Measurements from ENCODE around the gene PARP12.

Gene PARP12

DNA sequence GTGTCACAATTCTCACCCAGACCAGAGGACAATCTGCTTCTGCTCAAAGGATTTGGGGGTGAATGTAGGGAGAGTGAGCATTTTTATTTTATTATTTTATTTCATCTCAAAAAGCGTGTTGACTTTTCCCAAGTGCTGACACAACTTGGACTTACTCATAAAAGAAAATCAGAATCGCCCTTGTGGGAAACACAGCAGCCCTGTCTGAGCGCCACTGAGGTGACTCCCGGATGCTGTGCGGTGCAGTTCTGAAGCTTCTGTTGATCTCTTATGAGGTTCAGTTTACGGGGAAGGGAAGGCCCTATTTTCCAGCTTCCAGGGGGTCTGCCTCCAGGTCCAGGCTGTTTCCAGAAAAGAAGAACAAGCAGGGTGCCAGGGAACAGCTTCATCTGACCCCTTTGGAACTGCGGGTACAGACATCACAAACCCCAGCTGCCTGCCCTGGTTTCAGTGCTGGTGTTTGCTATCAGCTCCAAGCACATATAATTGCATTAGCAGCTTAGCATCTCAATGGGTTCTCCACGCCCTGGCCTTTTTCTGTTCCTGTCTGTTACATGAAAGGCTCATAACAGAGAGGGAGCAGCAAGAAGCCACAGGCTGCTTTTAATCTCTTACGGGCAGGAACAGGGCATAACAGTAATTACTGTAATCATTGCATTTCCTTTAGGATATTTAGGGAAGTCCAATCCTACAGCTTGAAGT lies 52.4 kb downstream of the PARP12 start:
- WGBS (ENCODE audit: extremely low coverage, insufficient coverage, insufficient read length), result no CpG with 5 or more reads among the region's 9 CpGs

DNA sequence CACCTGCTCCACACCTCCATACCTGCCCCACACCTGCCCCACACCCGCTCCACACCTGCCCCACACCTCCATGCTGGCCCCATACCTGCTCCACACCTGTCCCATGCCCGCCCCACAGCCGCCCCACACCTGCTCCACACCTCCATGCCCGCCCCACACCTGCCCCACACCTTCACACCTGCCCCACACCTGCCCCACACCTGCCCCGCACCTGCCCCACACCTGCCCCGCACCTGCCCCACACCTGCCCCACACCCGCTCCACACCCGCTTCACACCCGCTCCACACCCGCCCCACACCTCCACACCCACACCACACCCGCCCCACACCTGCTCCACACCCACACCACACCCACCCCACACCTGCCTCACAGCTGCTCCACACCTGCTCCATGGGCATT lies 53.0 kb downstream of the PARP12 start:
- no peak overlapping the region for H4K12ac ChIP-seq (ENCODE audit: low read depth, low read length)
- H3K79me2 ChIP-seq (ENCODE audit: control insufficient read depth, insufficient read depth, low read length, poor library complexity), result no peaks in the 10 kb centered on the region
- H4K91ac ChIP-seq (ENCODE audit: low read depth, low read length), result no peak overlapping the region
- no peak overlapping the region for H3K4me2 ChIP-seq (ENCODE audit: low read length)
- H2BK120ac ChIP-seq (ENCODE audit: insufficient read depth, low read length, poor library complexity), result no peak overlapping the region
- no CpG with 5 or more reads among the region's 11 CpGs for WGBS (ENCODE audit: extremely low coverage, insufficient coverage, insufficient read length)
- no peak overlapping the region for H3K4ac ChIP-seq (ENCODE audit: low read depth, low read length)
- no peaks in the 10 kb centered on the region for H3K27me3 ChIP-seq (ENCODE audit: insufficient read depth, low read length)
- no peak overlapping the region for H2AK5ac ChIP-seq (ENCODE audit: low read length)
- no peaks in the 10 kb centered on the region for H3K79me1 ChIP-seq (ENCODE audit: low read length)
- no peak for DNase-seq
- H3K18ac ChIP-seq (ENCODE audit: low read length), result no peak overlapping the region
- H3K23ac ChIP-seq (ENCODE audit: low read length), result no peak overlapping the region
- no peaks in the 10 kb centered on the region for H3K36me3 ChIP-seq (ENCODE audit: control insufficient read depth in 1 of 2, insufficient read depth in 2 of 2, low read length in 2 of 2)
- no peak overlapping the region for H3K9ac ChIP-seq (ENCODE audit: low read length)
- no peak overlapping the region for H4K8ac ChIP-seq (ENCODE audit: low read depth, low read length)
- H3K4me3 ChIP-seq (ENCODE audit: low read depth, low read length), result no peak overlapping the region
- H3K9me3 ChIP-seq (ENCODE audit: insufficient read depth, low read depth, low read length), result peaks cover 1% of the 10 kb centered on the region
- no peak overlapping the region for H3K27ac ChIP-seq (ENCODE audit: low read depth, low read length)
- no peak overlapping the region for H2BK5ac ChIP-seq (ENCODE audit: low read depth, low read length, poor library complexity)
- no peak overlapping the region for H3K14ac ChIP-seq (ENCODE audit: low read length)
- H3K4me1 ChIP-seq (ENCODE audit: control insufficient read depth in 1 of 2, insufficient read depth in 2 of 2, low read length in 2 of 2), result no peaks in the 10 kb centered on the region
- H2BK12ac ChIP-seq (ENCODE audit: low read length), result no peak overlapping the region
- no peak overlapping the region for H2AFZ ChIP-seq (ENCODE audit: insufficient read depth, low read length, poor library complexity)

More for the DNA sequence above, 52.4 kb downstream of the PARP12 start:
- Histone ChIP-seq H2AK5ac (ENCODE audit: low read length) (no peak overlapping the region), H2BK5ac (ENCODE audit: low read depth, low read length, poor library complexity) (no peak overlapping the region), H4K12ac (ENCODE audit: low read depth, low read length) (no peak overlapping the region), H3K4me2 (ENCODE audit: low read length) (no peak overlapping the region), H3K18ac (ENCODE audit: low read length) (no peak overlapping the region), H3K36me3 (ENCODE audit: control insufficient read depth in 1 of 2, insufficient read depth in 2 of 2, low read length in 2 of 2) (no peaks in the 10 kb centered on the region), H3K79me2 (ENCODE audit: control insufficient read depth, insufficient read depth, low read length, poor library complexity) (no peaks in the 10 kb centered on the region), H3K79me1 (ENCODE audit: low read length) (no peaks in the 10 kb centered on the region), H3K27me3 (ENCODE audit: insufficient read depth, low read length) (no peaks in the 10 kb centered on the region), H3K27ac (ENCODE audit: low read depth, low read length) (no peak overlapping the region), H2AFZ (ENCODE audit: insufficient read depth, low read length, poor library complexity) (no peak overlapping the region), H4K91ac (ENCODE audit: low read depth, low read length) (no peak overlapping the region), H2BK120ac (ENCODE audit: insufficient read depth, low read length, poor library complexity) (no peak overlapping the region), H4K8ac (ENCODE audit: low read depth, low read length) (no peak overlapping the region), H3K9ac (ENCODE audit: low read length) (no peak overlapping the region), H3K4me1 (ENCODE audit: control insufficient read depth in 1 of 2, insufficient read depth in 2 of 2, low read length in 2 of 2) (no peaks in the 10 kb centered on the region), H2BK12ac (ENCODE audit: low read length) (no peak overlapping the region), H3K14ac (ENCODE audit: low read length) (no peak overlapping the region), H3K23ac (ENCODE audit: low read length) (no peak overlapping the region), H3K9me3 (ENCODE audit: insufficient read depth, low read depth, low read length) (peaks cover 1% of the 10 kb centered on the region), H3K4ac (ENCODE audit: low read depth, low read length) (no peak overlapping the region), H3K4me3 (ENCODE audit: low read depth, low read length) (no peak overlapping the region)
- DNase-seq, result no peak

DNA sequence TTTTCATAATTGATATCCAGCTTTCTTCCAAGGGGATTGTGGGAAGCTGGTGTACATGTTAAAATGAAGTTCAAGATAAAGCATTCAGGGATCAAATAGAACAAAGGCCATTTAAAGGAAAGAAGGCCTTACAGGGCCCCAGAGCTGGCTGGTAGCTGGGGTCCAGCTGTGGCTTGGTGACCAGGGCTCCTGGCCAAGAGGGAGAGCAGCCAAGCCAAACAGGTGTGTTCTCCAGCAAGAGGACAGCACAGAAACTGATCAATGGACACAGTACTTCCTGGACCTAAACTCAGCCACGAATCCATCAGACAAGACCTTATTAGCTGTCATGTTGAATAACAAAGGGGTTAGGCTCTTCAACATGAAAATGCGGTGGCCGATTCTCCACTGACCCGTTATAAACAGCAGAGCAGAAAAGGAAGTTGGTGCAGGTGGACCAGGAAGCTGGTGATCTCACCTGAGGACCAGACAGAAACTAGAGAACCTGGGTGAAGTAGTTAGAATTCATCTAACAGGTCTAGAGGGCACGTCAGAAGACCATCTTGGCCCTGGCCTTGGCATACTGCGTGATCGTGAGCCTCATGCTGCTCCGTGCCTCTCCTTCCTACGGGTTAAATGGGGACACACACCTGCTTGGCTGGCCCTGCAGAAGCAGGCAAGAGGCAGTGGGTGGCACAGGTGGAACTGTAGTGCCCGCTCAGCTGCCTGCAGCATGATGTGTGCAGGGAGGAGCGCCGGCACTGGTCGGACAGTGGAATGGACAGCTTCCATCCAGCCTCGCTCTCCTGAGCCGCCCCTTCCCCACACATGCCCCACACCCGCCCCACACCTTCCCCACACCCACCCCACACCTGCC lies 53.8 kb downstream of the PARP12 start:
- Histone ChIP-seq H3K79me1 (ENCODE audit: low read length) (no peaks in the 10 kb centered on the region), H2BK120ac (ENCODE audit: insufficient read depth, low read length, poor library complexity) (no peak overlapping the region), H3K27me3 (ENCODE audit: insufficient read depth, low read length) (no peaks in the 10 kb centered on the region), H2BK12ac (ENCODE audit: low read length) (no peak overlapping the region), H3K23ac (ENCODE audit: low read length) (no peak overlapping the region), H3K4me3 (ENCODE audit: low read depth, low read length) (no peak overlapping the region), H3K9ac (ENCODE audit: low read length) (no peak overlapping the region), H3K79me2 (ENCODE audit: control insufficient read depth, insufficient read depth, low read length, poor library complexity) (no peaks in the 10 kb centered on the region), H2BK5ac (ENCODE audit: low read depth, low read length, poor library complexity) (no peak overlapping the region), H3K4me1 (ENCODE audit: control insufficient read depth in 1 of 2, insufficient read depth in 2 of 2, low read length in 2 of 2) (no peaks in the 10 kb centered on the region), H3K4me2 (ENCODE audit: low read length) (no peak overlapping the region), H2AK5ac (ENCODE audit: low read length) (no peak overlapping the region), H3K18ac (ENCODE audit: low read length) (no peak overlapping the region), H4K8ac (ENCODE audit: low read depth, low read length) (no peak overlapping the region), H3K14ac (ENCODE audit: low read length) (no peak overlapping the region), H3K36me3 (ENCODE audit: control insufficient read depth in 1 of 2, insufficient read depth in 2 of 2, low read length in 2 of 2) (no peaks in the 10 kb centered on the region), H3K27ac (ENCODE audit: low read depth, low read length) (no peak overlapping the region), H3K4ac (ENCODE audit: low read depth, low read length) (no peak overlapping the region), H2AFZ (ENCODE audit: insufficient read depth, low read length, poor library complexity) (no peak overlapping the region), H3K9me3 (ENCODE audit: insufficient read depth, low read depth, low read length) (peaks cover 1% of the 10 kb centered on the region), H4K91ac (ENCODE audit: low read depth, low read length) (no peak overlapping the region), H4K12ac (ENCODE audit: low read depth, low read length) (no peak overlapping the region)
- WGBS (ENCODE audit: extremely low coverage, insufficient coverage, insufficient read length), result no CpG with 5 or more reads among the region's 16 CpGs
- DNase-seq, result no peak

DNA sequence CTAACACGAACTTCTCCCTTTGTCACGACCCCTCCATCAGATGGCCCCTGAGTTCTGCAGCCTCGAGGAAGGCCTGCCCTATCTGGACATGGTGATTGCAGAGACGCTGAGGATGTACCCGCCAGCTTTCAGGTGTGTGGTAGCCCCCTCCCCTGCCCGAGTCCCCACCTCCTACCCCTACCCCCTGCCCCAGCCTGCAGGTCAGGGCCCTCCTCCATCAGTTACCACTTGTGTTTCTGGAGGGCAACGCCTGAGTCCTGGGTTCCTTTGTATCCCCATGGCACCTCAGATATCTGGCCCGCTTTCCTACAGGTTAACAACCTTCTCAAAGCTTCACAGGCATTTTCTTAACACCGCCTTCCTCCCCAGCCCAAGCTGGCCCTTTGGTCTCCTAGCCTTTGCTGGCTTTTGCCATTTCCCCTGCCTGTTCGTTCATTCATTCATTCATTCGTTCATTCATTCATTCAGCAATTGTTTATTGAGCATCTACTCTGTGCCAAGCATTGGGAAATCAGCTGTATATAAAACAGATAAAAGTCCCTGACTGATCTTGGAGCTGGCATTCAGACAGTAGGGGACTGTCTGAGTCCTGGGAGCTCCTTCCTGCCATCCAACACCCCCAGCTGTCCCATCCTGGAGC lies 55.6 kb downstream of the PARP12 start:
- H3K9me3 ChIP-seq (ENCODE audit: insufficient read depth, low read depth, low read length), result peaks cover 1% of the 10 kb centered on the region
- H4K8ac ChIP-seq (ENCODE audit: low read depth, low read length), result no peak overlapping the region
- H3K27me3 ChIP-seq (ENCODE audit: insufficient read depth, low read length), result no peaks in the 10 kb centered on the region
- no peak overlapping the region for H2BK5ac ChIP-seq (ENCODE audit: low read depth, low read length, poor library complexity)
- no peak overlapping the region for H3K4ac ChIP-seq (ENCODE audit: low read depth, low read length)
- no peaks in the 10 kb centered on the region for H3K79me2 ChIP-seq (ENCODE audit: control insufficient read depth, insufficient read depth, low read length, poor library complexity)
- H2BK120ac ChIP-seq (ENCODE audit: insufficient read depth, low read length, poor library complexity), result no peak overlapping the region
- no peak overlapping the region for H3K27ac ChIP-seq (ENCODE audit: low read depth, low read length)
- no peak overlapping the region for H3K23ac ChIP-seq (ENCODE audit: low read length)
- DNase-seq, result no peak
- H3K36me3 ChIP-seq (ENCODE audit: control insufficient read depth in 1 of 2, insufficient read depth in 2 of 2, low read length in 2 of 2), result no peaks in the 10 kb centered on the region
- no peak overlapping the region for H3K9ac ChIP-seq (ENCODE audit: low read length)
- no peaks in the 10 kb centered on the region for H3K79me1 ChIP-seq (ENCODE audit: low read length)
- H2AK5ac ChIP-seq (ENCODE audit: low read length), result no peak overlapping the region
- WGBS (ENCODE audit: extremely low coverage, insufficient coverage, insufficient read length), result no CpG with 5 or more reads among the region's 11 CpGs
- no peak overlapping the region for H2BK12ac ChIP-seq (ENCODE audit: low read length)
- H3K18ac ChIP-seq (ENCODE audit: low read length), result no peak overlapping the region
- no peak overlapping the region for H3K14ac ChIP-seq (ENCODE audit: low read length)
- no peak overlapping the region for H4K91ac ChIP-seq (ENCODE audit: low read depth, low read length)
- no peak overlapping the region for H3K4me2 ChIP-seq (ENCODE audit: low read length)
- H2AFZ ChIP-seq (ENCODE audit: insufficient read depth, low read length, poor library complexity), result no peak overlapping the region
- H3K4me3 ChIP-seq (ENCODE audit: low read depth, low read length), result no peak overlapping the region
- H3K4me1 ChIP-seq (ENCODE audit: control insufficient read depth in 1 of 2, insufficient read depth in 2 of 2, low read length in 2 of 2), result no peaks in the 10 kb centered on the region
- no peak overlapping the region for H4K12ac ChIP-seq (ENCODE audit: low read depth, low read length)

Measured in trophoblast cell (in vitro differentiated cells and primary cell).